PC-9 (cell line): ENCODE results near the gene LIME1. TPM values are rescaled to one million over a fixed set of nuclear protein-coding genes. Genes with fewer than 3 reads are reported as not detected.

Experiments used
- BruUV-seq: library from RNA; stranded (reverse); fragments of 400-500 nt; replicated peaks from 2 replicates; lab custom pipeline; 2021; lab: Mats Ljungman, UMichigan
- CTCF ChIA-PET: fragments of 300-600 bp; sonication (Branson Sonifier 250); formaldehyde crosslinking; loops from one replicate; lab custom pipeline; 2022; ENCODE audit warnings: antibody characterized with exemption; lab: Charles Lee
- POLR2A ChIA-PET: fragments of 300-600 bp; sonication (Branson Sonifier 250); formaldehyde crosslinking; loops from one replicate; lab custom pipeline; 2022; ENCODE audit warnings: antibody characterized with exemption; ENCODE audit not compliant: unreplicated experiment; lab: Charles Lee
- DNase-seq, 2 experiments: peaks; one replicate each; pipeline versions ENCODE4 v3.0.0 to v3.0.0-alpha.2; 2015 to 2022; ENCODE audit warnings: mixed read lengths in 1 of 2
- H2AFZ ChIP-seq: fragments of 200-600 bp; sonication (generic); 2 replicates; pipeline ENCODE4 v1.8.1; 2017; ENCODE audit warnings: antibody characterized with exemption
- H3F3A ChIP-seq: fragments of 200-600 bp; sonication (generic); 2 replicates; pipeline ENCODE4 v1.8.1; 2017; ENCODE audit warnings: antibody characterized with exemption, mild to moderate bottlenecking, low read depth; ENCODE audit not compliant: insufficient read depth
- H3K27ac ChIP-seq: fragments of 200-600 bp; sonication (generic); 2 replicates; pipeline ENCODE4 v1.6.1; 2016; ENCODE audit warnings: mixed run types
- H3K27me3 ChIP-seq: fragments of 200-600 bp; sonication (generic); 2 replicates; pipeline ENCODE4 v1.6.1; 2016; ENCODE audit warnings: low read depth, mixed run types; ENCODE audit not compliant: insufficient read depth
- H3K36me3 ChIP-seq: fragments of 200-600 bp; sonication (generic); 2 replicates; pipeline ENCODE4 v1.6.1; 2016; ENCODE audit warnings: low read depth, mixed run types
- H3K4me1 ChIP-seq: fragments of 200-600 bp; sonication (generic); replicated peaks from 2 replicates; pipeline ENCODE4 v1.6.1; 2016; ENCODE audit warnings: mixed run types; ENCODE audit not compliant: insufficient read depth
- H3K4me2 ChIP-seq: fragments of 200-600 bp; sonication (generic); 2 replicates; pipeline ENCODE4 v1.6.1; 2017; ENCODE audit warnings: mixed run types
- H3K4me3 ChIP-seq: fragments of 200-600 bp; sonication (generic); 2 replicates; pipeline ENCODE4 v1.6.1; 2016; ENCODE audit warnings: mixed run types
- H3K79me2 ChIP-seq: fragments of 200-600 bp; sonication (generic); 2 replicates; pipeline ENCODE4 v1.6.1; 2017; ENCODE audit warnings: low read depth, mixed run types
- H3K9me2 ChIP-seq: fragments of 200-600 bp; sonication (generic); 2 replicates; pipeline ENCODE4 v1.8.1; 2017; ENCODE audit warnings: mild to moderate bottlenecking; ENCODE audit not compliant: insufficient read depth
- H3K9me3 ChIP-seq: fragments of 200-600 bp; sonication (generic); 2 replicates; pipeline ENCODE4 v1.8.1; 2016; ENCODE audit warnings: low read depth; ENCODE audit not compliant: insufficient read depth
- H4K20me1 ChIP-seq: fragments of 200-600 bp; sonication (generic); 2 replicates; pipeline ENCODE4 v1.8.1; 2017; ENCODE audit not compliant: insufficient read depth
- EZH2 ChIP-seq: fragments of 200-600 bp; sonication (generic); IDR thresholded peaks from 2 replicates; pipeline ENCODE4 v1.8.0; 2017; ENCODE audit warnings: antibody characterized with exemption, low read depth
- intact Hi-C: fragments of 100-400 bp; cut with micrococcal nuclease; formaldehyde crosslinking; loops from one replicate; pipeline ENCODE4 v1.10.0; 2022; ENCODE audit not compliant: unreplicated experiment
- total RNA-seq: library from RNA; stranded (reverse); gene quantifications from 2 replicates; pipeline ENCODE4 v1.2.3, GENCODE V29; 2021
- TF ChIP-seq, protein P1 (sequence below): fragments of 200-600 bp; sonication (generic); conservative IDR thresholded peaks from 2 replicates; pipeline ENCODE4 v1.6.1; 2017; ENCODE audit warnings: mixed run types, antibody characterized with exemption, mild to moderate bottlenecking, moderate library complexity

The LIME1 gene
- total RNA-seq, 1 experiment from 2014 or later: 18.7 TPM

DNA sequence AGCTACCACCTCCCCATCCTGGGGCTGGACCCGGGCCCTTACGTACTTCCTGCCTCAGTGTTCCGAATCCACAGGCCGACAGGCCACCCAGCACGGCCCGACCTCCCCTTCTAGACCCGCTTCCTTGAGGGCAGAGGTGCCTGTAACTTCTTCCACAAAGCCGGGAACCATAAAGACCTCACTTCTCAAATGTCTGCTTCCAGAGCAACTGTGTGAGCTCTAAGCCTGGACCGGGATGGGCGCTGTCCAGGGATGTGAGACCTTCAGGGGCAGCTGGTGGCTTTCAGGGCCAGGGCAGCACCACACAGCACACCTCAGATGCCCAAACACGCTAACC is 12.4 kb downstream of the LIME1 start:
- CTCF ChIA-PET: no interaction called here
- TF ChIP-seq, protein P1, sequence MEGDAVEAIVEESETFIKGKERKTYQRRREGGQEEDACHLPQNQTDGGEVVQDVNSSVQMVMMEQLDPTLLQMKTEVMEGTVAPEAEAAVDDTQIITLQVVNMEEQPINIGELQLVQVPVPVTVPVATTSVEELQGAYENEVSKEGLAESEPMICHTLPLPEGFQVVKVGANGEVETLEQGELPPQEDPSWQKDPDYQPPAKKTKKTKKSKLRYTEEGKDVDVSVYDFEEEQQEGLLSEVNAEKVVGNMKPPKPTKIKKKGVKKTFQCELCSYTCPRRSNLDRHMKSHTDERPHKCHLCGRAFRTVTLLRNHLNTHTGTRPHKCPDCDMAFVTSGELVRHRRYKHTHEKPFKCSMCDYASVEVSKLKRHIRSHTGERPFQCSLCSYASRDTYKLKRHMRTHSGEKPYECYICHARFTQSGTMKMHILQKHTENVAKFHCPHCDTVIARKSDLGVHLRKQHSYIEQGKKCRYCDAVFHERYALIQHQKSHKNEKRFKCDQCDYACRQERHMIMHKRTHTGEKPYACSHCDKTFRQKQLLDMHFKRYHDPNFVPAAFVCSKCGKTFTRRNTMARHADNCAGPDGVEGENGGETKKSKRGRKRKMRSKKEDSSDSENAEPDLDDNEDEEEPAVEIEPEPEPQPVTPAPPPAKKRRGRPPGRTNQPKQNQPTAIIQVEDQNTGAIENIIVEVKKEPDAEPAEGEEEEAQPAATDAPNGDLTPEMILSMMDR: no peak
- no peak for TF ChIP-seq EZH2
- H3K36me3 ChIP-seq: no peaks in the 10 kb centered on the region

DNA sequence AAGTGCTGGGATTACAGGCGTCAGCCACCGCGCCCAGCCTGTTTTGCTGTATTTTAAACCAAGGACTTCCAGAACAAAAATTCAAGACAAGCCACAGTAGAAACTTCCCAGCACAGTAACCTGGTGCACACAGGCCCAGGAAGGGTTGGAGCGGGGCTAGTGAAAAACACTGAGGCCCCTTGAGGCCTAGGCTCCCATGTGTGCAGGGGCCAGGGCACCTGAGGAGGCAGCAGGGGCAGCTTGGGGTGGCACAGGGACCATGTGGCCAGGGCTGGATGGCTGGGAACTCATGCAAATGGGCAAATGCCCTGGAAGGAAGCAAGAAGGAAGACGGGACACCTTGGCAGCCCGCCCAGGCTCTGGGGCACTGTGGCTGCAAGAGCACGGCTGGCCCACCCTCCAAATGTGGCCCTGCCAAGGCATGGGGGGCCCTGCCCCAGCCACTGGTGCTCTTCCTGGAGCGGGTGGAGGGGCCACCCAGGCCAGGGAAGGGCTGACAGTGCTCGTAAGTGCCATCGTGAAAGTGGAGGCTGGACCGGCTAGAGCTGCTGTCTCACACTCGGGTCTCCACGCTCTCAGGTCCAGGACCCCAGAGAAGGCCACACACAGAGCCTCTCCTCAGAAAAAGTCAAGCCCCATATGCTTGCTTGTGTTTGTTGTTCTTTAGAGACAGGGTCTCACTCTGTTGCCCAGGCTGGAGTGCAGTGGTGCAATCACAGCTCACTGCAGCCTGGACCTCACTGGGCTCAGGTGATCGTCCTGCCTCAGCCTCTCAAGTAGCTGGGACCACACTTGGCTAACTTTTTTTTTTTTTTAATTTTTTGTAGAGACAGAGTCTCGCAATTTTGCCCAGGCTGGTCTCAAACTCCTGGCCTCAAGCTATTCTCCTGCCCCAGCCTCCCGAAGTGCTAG is 13.4 kb downstream of the LIME1 start:
- DNase-seq: no peak
- 0 out of 2 replicates have a peak, but pooled peaks cover 5% of the 10 kb centered on the region for H4K20me1 ChIP-seq
- POLR2A ChIA-PET: interaction anchor here (0.9 kb wide), 1 partner anchor 213 kb away, joined by 3 read pairs; no protein-coding TSS in a partner anchor
- H3K9me3 ChIP-seq: no peaks in the 10 kb centered on the region
- no peaks in the 10 kb centered on the region for H3K79me2 ChIP-seq
- no peak overlapping the region for H3K4me3 ChIP-seq
- H2AFZ ChIP-seq: no peak overlapping the region
- TF ChIP-seq, protein P1: no peak
- no peak for TF ChIP-seq EZH2
- H3K27me3 ChIP-seq: no peaks in the 10 kb centered on the region
- no peaks in the 10 kb centered on the region for H3K4me1 ChIP-seq
- H3K36me3 ChIP-seq: no peaks in the 10 kb centered on the region
- CTCF ChIA-PET: interaction anchor here (0.6 kb wide), 1 partner anchor 44 kb away, joined by 4 read pairs; no protein-coding TSS in a partner anchor
- H3K9me2 ChIP-seq: no peaks in the 10 kb centered on the region
- intact Hi-C loops: no loop called here
- no peak overlapping the region for H3K27ac ChIP-seq
- no peak overlapping the region for H3K4me2 ChIP-seq
- BruUV-seq: no TSS peak
- H3F3A ChIP-seq: peaks cover 22% of the 10 kb centered on the region; the same call in 1 of the 2 replicates

More for the DNA sequence above, 12.4 kb downstream of the LIME1 start:
- DNase-seq: no peak
- Histone ChIP-seq H3K9me2 (no peaks in the 10 kb centered on the region), H3K9me3 (no peaks in the 10 kb centered on the region), H3K4me3 (no peak overlapping the region), H3K79me2 (no peaks in the 10 kb centered on the region), H3K4me2 (no peak overlapping the region), H3K27me3 (no peaks in the 10 kb centered on the region), H4K20me1 (0 out of 2 replicates have a peak, but pooled peaks cover 5% of the 10 kb centered on the region), H2AFZ (no peak overlapping the region), H3K27ac (no peak overlapping the region), H3F3A (peaks cover 31% of the 10 kb centered on the region; the same call in 1 of the 2 replicates), H3K4me1 (no peaks in the 10 kb centered on the region)
- POLR2A ChIA-PET: no interaction called here
- intact Hi-C loops: no loop called here
- BruUV-seq: no TSS peak

DNA sequence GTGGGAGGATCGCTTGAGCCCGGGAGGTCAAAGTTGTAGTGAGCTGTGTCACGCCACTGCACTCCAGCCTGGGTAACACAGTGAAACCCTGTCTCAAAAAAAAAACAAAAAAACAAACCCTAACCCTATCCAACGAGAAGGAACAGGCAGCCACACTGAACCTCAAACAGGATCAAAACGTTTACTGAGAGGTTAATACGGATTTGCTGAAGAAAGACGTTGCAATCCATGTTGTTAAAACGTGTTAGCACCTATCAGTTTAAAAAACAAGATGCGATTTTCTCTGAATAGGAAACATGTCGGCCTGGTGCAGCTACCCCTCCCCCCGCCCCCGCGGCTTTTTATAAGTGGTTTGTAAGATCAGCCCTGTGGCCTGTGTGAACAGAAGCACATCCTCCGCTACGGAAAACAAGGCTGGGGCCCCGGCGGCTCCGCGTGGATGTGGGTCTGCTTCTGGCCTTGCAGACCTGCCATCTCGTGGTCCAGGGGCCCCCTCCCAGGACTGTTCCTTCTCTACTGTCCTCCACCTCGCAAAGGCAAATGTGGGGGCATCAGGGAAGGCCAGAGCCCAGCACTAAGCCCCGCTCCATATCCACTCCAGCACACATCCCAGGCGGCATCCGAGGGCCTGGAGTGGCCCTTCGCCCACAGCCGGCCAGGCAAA is 14.5 kb downstream of the LIME1 start:
- TF ChIP-seq, protein P1: no peak
- no peak for TF ChIP-seq EZH2
- DNase-seq: no peak
- Histone ChIP-seq H3K9me3 (no peaks in the 10 kb centered on the region), H3F3A (peaks cover 13% of the 10 kb centered on the region; the same call in 1 of the 2 replicates), H3K27ac (no peak overlapping the region), H2AFZ (no peak overlapping the region), H3K27me3 (no peaks in the 10 kb centered on the region), H3K4me2 (no peak overlapping the region), H3K4me1 (no peaks in the 10 kb centered on the region), H3K36me3 (no peaks in the 10 kb centered on the region), H4K20me1 (0 out of 2 replicates have a peak, but pooled peaks cover 5% of the 10 kb centered on the region), H3K9me2 (no peaks in the 10 kb centered on the region), H3K79me2 (no peaks in the 10 kb centered on the region), H3K4me3 (no peak overlapping the region)
- no TSS peak for BruUV-seq
- POLR2A ChIA-PET: interaction anchor here (0.6 to 0.9 kb wide), 2 partner anchors 195 to 214 kb away, joined by 3 read pairs; no protein-coding TSS in a partner anchor
- CTCF ChIA-PET: no interaction called here
- intact Hi-C loops: no loop called here
